K562 (cell line): ENCODE results near the gene HP1BP3. TPM values are rescaled to one million over a fixed set of nuclear protein-coding genes. Genes with fewer than 3 reads are reported as not detected.
A peak's percentile ranks its signal among the peaks of the same experiment; 100 is the strongest.

Experiments used
- ARID1B ChIP-seq: fragments of 450-650 bp; IDR thresholded peaks from 2 replicates; pipeline ENCODE4 v1.6.1; 2016; ENCODE audit warnings: antibody characterized with exemption, mild to moderate bottlenecking, inconsistent platforms
- ASH1L ChIP-seq: fragments of 450-650 bp; IDR thresholded peaks from 2 replicates; pipeline ENCODE4 v1.6.1; 2018; ENCODE audit warnings: borderline replicate concordance, mild to moderate bottlenecking, low read depth; ENCODE audit not compliant: partially characterized antibody
- ATF1 ChIP-seq, 2 experiments: fragments of 450-650 bp in 1 of 2; IDR thresholded peaks; 2 replicates each; pipeline ENCODE4 v1.6.1; 2016; ENCODE audit warnings: missing compliant biosample characterization in 1 of 2, missing genetic modification characterization in 1 of 2
- CBX3 ChIP-seq, 2 experiments: IDR thresholded peaks; 1 replicate in 1 of 2; 2 replicates in 1 of 2; pipeline ENCODE4 v1.6.1; 2012; ENCODE audit warnings: inconsistent platforms in 2 of 2, low read length in 2 of 2, borderline replicate concordance in 1 of 2, control low read depth in 1 of 2
- CGGBP1 ChIP-seq: fragments of 250-450 bp; sonication (Bioruptor Pico); IDR thresholded peaks from 2 replicates; pipeline ENCODE4 v1.9.0; 2021; ENCODE audit warnings: mild to moderate bottlenecking
- CREBBP ChIP-seq: IDR thresholded peaks from one replicate; pipeline ENCODE4 v1.6.1; 2012; ENCODE audit warnings: low read depth, mild to moderate bottlenecking, control low read depth, inconsistent platforms, low read length
- CTCF ChIP-seq, 3 experiments: IDR thresholded peaks in 2 of 3; conservative IDR thresholded peaks in 1 of 3; 2 replicates each; pipeline ENCODE4 v1.5.1; 2011 to 2012; ENCODE audit warnings: low read length in 3 of 3, mild to moderate bottlenecking in 3 of 3, control low read depth in 2 of 3, improper control_type of control experiment in 1 of 3, inconsistent platforms in 1 of 3, low read depth in 1 of 3, mixed read lengths in 1 of 3, moderate library complexity in 1 of 3; ENCODE audit not compliant: insufficient read depth in 2 of 3
- E2F1 ChIP-seq: sonication (generic); formaldehyde crosslinking; IDR thresholded peaks from 2 replicates; pipeline ENCODE4 v1.8.1; 2023; ENCODE audit warnings: mild to moderate bottlenecking, missing genetic modification reagents, moderate library complexity
- ESRRB ChIP-seq: fragments of 250-450 bp; sonication (Bioruptor Pico); IDR thresholded peaks from 2 replicates; pipeline ENCODE4 v1.5.0; 2020; ENCODE audit warnings: mild to moderate bottlenecking, moderate library complexity, borderline replicate concordance
- GTF2F1 ChIP-seq: IDR thresholded peaks from 2 replicates; pipeline ENCODE4 v1.6.1; 2011; ENCODE audit warnings: low read depth, low read length, improper control_type of control experiment
- KHSRP ChIP-seq: fragments of 450-650 bp; IDR thresholded peaks from 2 replicates; pipeline ENCODE4 v1.6.1; 2017
- NEUROD1 ChIP-seq: fragments of 150-350 bp; IDR thresholded peaks from 2 replicates; pipeline ENCODE4 v1.6.1; 2014; ENCODE audit warnings: borderline replicate concordance, low read length, low read depth; ENCODE audit not compliant: partially characterized antibody
- NR1H2 ChIP-seq: sonication (generic); formaldehyde crosslinking; IDR thresholded peaks from 2 replicates; pipeline ENCODE4 v1.4.0; 2020; ENCODE audit warnings: mild to moderate bottlenecking, missing genetic modification reagents
- PML ChIP-seq: IDR thresholded peaks from 2 replicates; pipeline ENCODE4 v1.6.1; 2012; ENCODE audit warnings: low read length, inconsistent platforms
- POLR2G ChIP-seq: fragments of 200-400 bp; formaldehyde crosslinking; IDR thresholded peaks from 2 replicates; pipeline ENCODE4 v1.6.1; 2017; ENCODE audit warnings: low read depth, mild to moderate bottlenecking, antibody characterized with exemption, low read length, moderate library complexity
- RHOXF2B ChIP-seq: fragments of 250-450 bp; sonication (Bioruptor Pico); conservative IDR thresholded peaks from 2 replicates; pipeline ENCODE4 v1.5.1; 2021
- SLC30A9 ChIP-seq: fragments of 250-450 bp; sonication (Bioruptor Pico); IDR thresholded peaks from 2 replicates; pipeline ENCODE4 v1.8.0; 2022; ENCODE audit warnings: mild to moderate bottlenecking, moderate library complexity
- STAT6 ChIP-seq: sonication (generic); formaldehyde crosslinking; IDR thresholded peaks from 2 replicates; pipeline ENCODE4 v1.8.1; 2023; ENCODE audit warnings: mild to moderate bottlenecking, missing genetic modification reagents
- SUPT5H ChIP-seq: fragments of 450-650 bp; IDR thresholded peaks from 2 replicates; pipeline ENCODE4 v1.6.1; 2016
- XRCC4 ChIP-seq: IDR thresholded peaks from one replicate; pipeline ENCODE4 v1.6.1; 2011; ENCODE audit not compliant: insufficient read depth, insufficient read length; ENCODE audit errors: extremely low read depth
- ZBTB7A ChIP-seq: IDR thresholded peaks from 2 replicates; pipeline ENCODE4 v1.6.1; 2011; ENCODE audit warnings: low read depth, mild to moderate bottlenecking, low read length, moderate library complexity, borderline replicate concordance; ENCODE audit not compliant: control insufficient read depth
- ZKSCAN1 ChIP-seq: fragments of 150-350 bp; IDR thresholded peaks from 2 replicates; pipeline ENCODE4 v1.6.1; 2016; ENCODE audit warnings: low read depth, low read length
- ZNF165 ChIP-seq: fragments of 250-450 bp; sonication (Bioruptor Pico); IDR thresholded peaks from 2 replicates; pipeline ENCODE4 v1.4.0; 2020; ENCODE audit warnings: borderline replicate concordance
- ZNF316 ChIP-seq: fragments of 450-650 bp; IDR thresholded peaks from 2 replicates; pipeline ENCODE4 v1.6.1; 2016
- ZNF41 ChIP-seq: fragments of 250-450 bp; sonication (Bioruptor Pico); conservative IDR thresholded peaks from 2 replicates; pipeline ENCODE4 v1.4.0; 2020; ENCODE audit warnings: mild to moderate bottlenecking
- polyA plus RNA-seq, 8 experiments: library from polyadenylated mRNA; depleted of rRNA in 4 of 8; stranded (reverse) in 5 of 8; unstranded in 3 of 8; fragments of >200 nt; fragmentation: Nextera tagmentation in 2 of 8; fragmentation: Illumina TruSeq in 1 of 8; extraction: Ambion mirVana in 2 of 8; extraction: Trizol in 1 of 8; gene quantifications; 2 replicates each; pipeline versions ENCODE4 v1.2.1 to v1.2.3, GENCODE V29; 2011 to 2014; ENCODE audit warnings: inconsistent platforms in 1 of 8, missing spikeins in 1 of 8
- total RNA-seq, 7 experiments: library from RNA; depleted of rRNA in 6 of 7; stranded (reverse); fragments of >200 nt in 6 of 7; fragmentation: Illumina TruSeq in 2 of 7; extraction: Trizol in 2 of 7; gene quantifications; 2 replicates each; pipeline versions ENCODE4 v1.2.1 to v1.2.3, GENCODE V29; 2011 to 2021; ENCODE audit warnings: low replicate concordance in 1 of 7

Gene HP1BP3
- total and polyA plus RNA-seq, 9 of the 15 experiments (the other 6 are each of a cell fraction or from before 2014, with no cell fraction given), result 57.3 to 513 (median 240) TPM

- no peak for TF ChIP-seq STAT6 (CRISPR knock-in tag)
- no peak for TF ChIP-seq SUPT5H
- TF ChIP-seq PML, result no peak
- no peak for TF ChIP-seq ARID1B
- TF ChIP-seq XRCC4, result no peak
- TF ChIP-seq CREBBP, result no peak
- TF ChIP-seq ESRRB (CRISPR knock-in tag), result no peak
- no peak for TF ChIP-seq RHOXF2B (CRISPR knock-in tag)
- no peak for TF ChIP-seq POLR2G
- no peak for TF ChIP-seq ZNF165 (CRISPR knock-in tag)
- no peak for TF ChIP-seq KHSRP
- no peak for TF ChIP-seq ATF1 (CRISPR knock-in tag; IDR thresholded peaks at IDR 0.05)
- TF ChIP-seq ATF1 (tag; IDR thresholded peaks at IDR 0.05), result 0 out of 2 replicates have a peak, but pooled peaks have one; percentile 14
- TF ChIP-seq ZNF41 (CRISPR knock-in tag), result no peak
- TF ChIP-seq NR1H2, result no peak
- TF ChIP-seq NEUROD1, result no peak
- TF ChIP-seq ZNF316, result peak; percentile 88
- TF ChIP-seq GTF2F1, result no peak
- TF ChIP-seq ASH1L, result no peak
- TF ChIP-seq ZKSCAN1, result no peak
- TF ChIP-seq SLC30A9, result no peak
- TF ChIP-seq CTCF (IDR thresholded peaks at IDR 0.05 in 2 of 3, conservative IDR thresholded peaks at IDR 0.05 in 1 of 3; ENCODE audit: insufficient read depth in 2 of 3, low read depth in 1 of 3, low read length in 3 of 3), result peak; percentile 44 to 51 (median 49)
- peak in 1 of 2 experiments; percentile 33; a peak in 1 of 3 replicates for TF ChIP-seq CBX3 (IDR thresholded peaks at IDR 0.05; ENCODE audit: borderline replicate concordance in 1 of 2, low read length in 2 of 2)
- TF ChIP-seq E2F1 (CRISPR knock-in tag), result no peak
- TF ChIP-seq ZBTB7A, result no peak
- no peak for TF ChIP-seq CGGBP1 (CRISPR knock-in tag)
These were observed 59.3 kb downstream of the HP1BP3 start (continued) for GRCh38 chr1:20727746-20728316.
